Dermis microvascular lymphatic vessel endothelial cell (primary cell): ENCODE results near the gene ELFN1. TPM values are rescaled to one million over a fixed set of nuclear protein-coding genes. Genes with fewer than 3 reads are reported as not detected.

Source experiments
- DNase-seq, 2 donors: peaks; one replicate each; pipeline versions ENCODE4 v3.0.0 to v3.0.0-alpha.2; 2010; ENCODE audit warnings: low read depth in 2 of 2
- total RNA-seq: library from RNA; depleted of rRNA; stranded (reverse); fragments of >200 nt; gene quantifications from 2 replicates; pipeline ENCODE4 v1.2.1, GENCODE V29; 2014

The ELFN1 gene
- total RNA-seq, 1 donor from 2014 or later: 0.90 TPM

DNA sequence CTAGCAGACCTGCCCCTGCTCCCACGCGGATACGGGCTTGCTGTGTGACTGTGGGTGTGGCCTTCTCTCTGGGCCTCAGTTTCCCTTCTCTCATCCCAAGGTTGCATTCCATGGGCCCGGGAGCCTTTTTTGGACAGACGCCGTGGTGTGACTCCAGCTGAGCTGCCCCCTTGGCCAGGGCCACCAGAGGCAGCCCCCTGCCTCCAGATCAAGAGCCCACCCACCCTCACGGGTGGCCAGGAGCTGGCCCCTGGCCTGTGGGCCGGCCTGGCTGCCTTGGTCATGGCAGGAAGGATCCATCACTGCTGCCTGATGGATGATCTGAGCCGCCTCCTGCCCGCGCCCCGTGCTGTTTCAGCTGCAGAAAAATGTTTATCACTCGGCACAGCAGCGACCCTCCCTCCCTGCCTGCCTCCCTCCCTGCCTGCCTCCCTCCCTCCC lies 27.8 kb upstream of the ELFN1 start:
- no peak for DNase-seq

DNA sequence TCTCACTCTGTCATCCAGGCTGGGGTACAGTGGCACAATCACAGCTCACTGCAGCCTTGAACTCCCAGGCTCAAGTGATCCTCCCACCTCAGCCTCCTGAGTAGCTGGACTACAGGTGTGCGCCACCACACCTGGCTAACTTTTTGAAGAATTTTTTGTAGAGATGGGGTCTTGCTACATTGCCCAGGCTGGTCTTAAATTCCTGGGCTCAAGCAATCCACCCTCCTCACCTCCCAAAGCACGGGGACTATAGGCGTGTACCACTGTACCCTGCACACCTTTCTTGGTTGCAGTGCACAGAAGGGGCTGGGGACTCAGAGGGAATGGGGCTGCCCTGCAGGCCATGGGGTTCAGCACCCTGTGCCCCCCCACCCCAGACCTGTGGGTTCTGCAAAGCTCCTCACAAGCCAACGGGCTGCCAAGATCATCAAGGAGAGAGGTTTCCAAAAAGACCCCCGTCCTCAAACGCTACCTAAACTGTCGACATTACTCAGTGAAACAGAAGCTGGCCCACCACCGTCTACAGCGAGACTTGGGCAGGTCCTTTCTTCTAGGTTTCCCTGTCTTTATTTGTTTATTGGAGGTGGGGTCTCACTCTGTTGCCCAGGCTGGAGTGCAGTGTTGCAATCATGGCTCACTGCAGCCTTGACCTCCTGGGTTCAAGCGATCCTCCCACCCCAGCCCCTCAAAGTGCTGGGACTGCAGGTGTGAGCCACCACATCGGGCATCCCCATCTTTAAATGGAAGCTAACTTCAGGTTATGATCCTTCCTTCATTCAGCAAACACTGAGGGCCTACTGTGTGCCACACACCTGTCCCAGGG lies 26.6 kb upstream of the ELFN1 start:
- no peak for DNase-seq

DNA sequence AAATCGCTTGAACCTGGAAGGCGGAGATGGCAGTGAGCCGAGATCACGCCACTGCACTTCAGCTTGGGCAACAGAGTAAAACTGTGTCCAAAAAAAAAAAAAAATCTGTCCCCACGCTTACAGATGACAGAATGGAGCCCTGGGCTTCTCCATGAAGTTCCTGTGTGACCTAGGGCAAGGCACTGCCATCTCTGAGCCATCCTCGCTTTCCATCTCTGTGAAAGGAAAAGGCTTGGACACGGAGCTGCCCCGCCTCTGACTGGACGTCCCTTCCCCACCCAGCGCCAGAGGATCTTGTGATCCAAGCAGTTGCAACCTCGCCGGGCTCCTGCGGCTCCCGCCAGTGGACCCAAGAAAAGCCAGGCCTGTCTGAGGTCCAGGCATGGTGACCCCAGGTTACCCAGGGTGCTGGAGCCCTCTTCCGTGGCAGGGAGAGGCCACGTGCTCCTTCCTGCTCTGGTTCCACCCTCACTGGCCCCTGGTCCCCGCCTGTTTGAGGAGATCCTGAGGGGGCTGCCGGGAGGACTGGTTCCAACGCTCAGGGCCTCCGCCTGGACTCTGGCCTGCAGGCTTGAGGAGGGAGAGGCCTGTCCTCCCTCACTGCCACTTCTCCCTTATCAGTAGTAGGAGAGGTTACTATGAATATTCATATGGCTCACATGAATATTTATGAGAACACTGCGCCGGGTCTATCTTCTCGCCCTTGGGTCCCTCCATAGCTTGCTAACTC lies 25.6 kb upstream of the ELFN1 start:
- no peak for DNase-seq

- DNase-seq: no peak
These were observed 25.0 kb upstream of the ELFN1 start for GRCh38 chr7:1645071-1645409.

DNA sequence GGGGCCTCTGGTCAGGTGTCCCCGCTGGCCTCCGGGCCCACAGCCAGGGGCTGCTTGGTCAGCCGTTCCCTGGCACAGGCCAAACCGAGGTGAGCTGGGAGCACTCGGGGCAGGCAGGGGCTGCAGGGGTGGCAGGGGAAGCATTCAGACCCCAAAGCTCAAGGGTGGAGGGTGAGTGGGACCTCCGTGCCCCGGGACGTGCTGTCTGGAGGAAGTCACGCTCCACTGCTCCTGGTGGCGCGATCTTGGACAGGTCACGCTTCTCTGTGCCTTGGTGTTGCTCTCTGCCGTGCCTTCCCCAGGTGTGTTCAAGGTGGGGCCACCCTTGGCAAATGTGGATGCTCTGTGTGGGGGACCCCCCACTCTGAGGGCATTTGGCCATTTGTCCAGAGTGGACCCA lies 24.6 kb upstream of the ELFN1 start:
- no peak for DNase-seq

- no peak for DNase-seq
These were observed 23.7 kb upstream of the ELFN1 start for GRCh38 chr7:1646391-1646790.

- no peak for DNase-seq
These were observed 22.9 kb upstream of the ELFN1 start for GRCh38 chr7:1646957-1647891.

DNA sequence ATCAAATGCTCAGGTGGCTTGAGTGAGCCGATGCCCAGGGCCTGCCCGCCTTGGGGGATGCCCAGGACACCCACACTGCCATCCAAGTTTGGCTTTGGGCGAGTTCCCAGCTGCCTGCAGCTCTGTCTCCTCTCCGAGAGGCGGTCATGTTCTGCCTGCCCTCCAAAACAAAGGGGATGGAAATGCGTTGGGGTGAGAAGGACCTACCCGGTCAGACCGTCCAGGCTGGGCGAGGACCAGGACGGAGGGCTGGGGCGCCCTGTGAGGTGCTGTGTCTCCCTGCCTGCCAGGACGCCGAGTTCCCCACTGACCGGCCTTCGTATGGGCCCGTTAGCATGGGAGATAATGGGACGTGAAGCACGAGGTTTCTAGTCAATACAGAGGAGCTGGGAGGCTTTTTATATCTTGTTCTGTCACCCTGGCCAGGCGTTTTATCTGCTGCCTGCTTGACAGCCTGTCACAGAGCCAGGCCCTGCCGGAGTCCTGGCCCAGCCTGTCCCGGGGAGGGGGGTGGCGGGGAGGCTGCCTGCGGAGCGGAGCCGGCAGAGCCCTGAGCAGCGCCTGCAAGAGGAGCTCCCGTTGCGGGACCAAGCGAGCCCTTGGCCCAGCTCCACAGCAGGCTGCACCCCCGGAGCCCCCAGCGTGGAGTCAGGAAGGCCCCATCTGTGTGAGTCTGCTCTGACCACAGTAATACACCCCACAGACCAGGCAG lies 22.0 kb upstream of the ELFN1 start:
- no peak for DNase-seq

DNA sequence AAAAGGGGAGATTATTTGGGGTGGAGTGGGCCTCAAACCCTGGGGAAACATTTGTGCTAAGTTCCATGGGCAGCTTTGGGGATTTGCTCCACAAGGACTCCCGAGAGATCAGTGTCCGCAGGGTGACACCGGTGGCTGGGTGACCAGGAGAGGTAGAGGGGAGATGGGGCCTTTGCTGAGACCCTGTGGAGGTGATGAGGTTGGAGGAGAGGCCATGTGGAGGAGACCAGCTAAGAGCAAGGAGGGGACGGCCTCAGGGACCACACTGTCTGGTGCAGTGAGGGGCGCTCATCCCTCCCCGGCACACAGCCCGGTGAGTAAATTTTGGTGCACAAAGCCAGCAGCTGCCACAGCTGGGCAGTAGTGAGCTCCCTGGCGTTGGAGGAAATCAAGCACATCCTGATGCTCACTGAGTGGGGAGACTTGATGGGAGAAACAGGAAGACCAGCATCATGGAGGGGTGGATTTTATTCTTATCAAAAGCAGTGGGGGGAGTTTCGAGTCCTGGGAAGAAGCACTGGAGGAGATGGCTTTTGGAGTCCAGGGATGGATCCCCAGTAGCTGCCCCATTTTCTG lies 20.2 kb upstream of the ELFN1 start:
- DNase-seq: no peak

GRCh38 chr7:1650363-1651030 lies 19.6 kb upstream of the ELFN1 start:
- no peak for DNase-seq

GRCh38 chr7:1651031-1651446 lies 19.0 kb upstream of the ELFN1 start:
- no peak for DNase-seq

GRCh38 chr7:1651891-1652290 lies 18.2 kb upstream of the ELFN1 start:
- no peak for DNase-seq

DNA sequence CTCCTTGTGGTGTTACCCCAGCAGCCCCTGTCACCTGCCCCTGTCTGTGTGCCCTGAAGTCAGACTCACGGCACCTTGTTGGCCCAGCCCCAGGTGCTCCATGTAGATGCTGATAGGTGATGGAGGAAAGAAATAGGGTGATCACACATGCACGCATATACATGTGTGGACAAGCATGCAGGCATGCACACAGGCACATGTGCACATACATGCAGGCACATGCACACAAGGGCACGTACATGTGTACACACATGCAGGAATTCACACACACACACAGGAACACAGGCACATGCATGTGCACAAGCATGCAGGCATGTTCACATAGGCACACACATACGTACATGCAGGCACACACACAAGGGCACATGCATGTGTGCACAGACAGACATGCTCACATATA lies 16.6 kb upstream of the ELFN1 start:
- no peak for DNase-seq

DNA sequence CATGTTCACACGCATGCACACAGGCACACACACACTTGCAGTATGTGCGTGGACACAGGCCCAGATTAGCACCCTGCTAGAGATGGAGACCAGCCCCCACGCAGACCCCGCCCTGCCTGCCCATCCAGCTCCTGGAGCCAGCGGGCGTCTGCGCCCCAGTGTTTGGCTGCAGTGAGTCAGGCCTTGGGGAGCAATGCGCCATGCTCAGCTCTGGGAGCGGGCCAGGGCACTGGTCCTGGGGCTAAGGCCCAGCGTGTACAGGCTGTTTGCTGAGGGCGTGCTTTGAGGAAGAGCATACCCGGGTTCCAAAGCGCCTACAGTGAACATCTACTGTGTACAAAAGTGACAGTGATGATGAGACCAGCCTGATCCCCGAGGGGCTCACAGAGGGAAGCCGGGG lies 16.0 kb upstream of the ELFN1 start:
- no peak for DNase-seq

GRCh38 chr7:1654738-1655475 lies 15.2 kb upstream of the ELFN1 start:
- DNase-seq: no peak

DNA sequence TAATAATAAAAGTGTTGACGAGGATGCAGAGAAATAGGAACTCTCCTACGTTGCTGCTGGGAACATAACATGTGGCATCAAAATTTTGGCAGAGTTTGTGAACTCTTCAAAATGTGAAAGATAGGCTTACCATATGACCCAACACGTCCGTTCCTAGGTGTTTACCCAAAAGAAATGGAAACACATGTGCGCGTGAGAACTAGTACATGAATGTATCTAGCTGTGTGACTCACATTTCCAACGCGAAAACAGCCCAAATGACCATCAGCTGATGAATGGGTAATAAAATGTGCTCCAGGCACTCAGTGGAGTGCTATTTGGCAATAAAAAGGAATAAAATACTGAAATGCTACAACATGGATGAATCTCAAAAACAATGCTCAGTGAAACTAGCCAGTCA lies 10.4 kb upstream of the ELFN1 start:
- no peak for DNase-seq

GRCh38 chr7:1661461-1661860 lies 8.6 kb upstream of the ELFN1 start:
- no peak for DNase-seq

DNA sequence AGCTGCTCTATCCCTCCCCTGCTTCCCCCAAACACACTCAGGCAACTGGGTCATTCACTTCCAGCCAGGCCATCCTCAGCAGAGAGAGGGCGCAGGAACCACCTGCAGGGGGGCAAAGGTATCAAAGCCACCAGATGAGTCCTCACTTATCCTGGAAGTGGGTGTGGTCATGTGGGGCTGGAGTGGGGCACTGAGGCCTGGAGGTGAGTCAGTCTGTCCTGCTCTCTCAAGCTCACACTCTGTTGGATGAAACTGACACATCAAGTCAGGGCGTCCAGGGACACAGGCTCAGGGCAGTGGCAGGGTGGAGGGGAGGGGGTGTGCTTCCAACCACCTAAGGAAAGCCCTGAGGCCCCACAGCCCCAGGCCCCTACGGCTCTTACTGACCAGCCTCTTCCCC lies 8.0 kb upstream of the ELFN1 start:
- no peak for DNase-seq

DNA sequence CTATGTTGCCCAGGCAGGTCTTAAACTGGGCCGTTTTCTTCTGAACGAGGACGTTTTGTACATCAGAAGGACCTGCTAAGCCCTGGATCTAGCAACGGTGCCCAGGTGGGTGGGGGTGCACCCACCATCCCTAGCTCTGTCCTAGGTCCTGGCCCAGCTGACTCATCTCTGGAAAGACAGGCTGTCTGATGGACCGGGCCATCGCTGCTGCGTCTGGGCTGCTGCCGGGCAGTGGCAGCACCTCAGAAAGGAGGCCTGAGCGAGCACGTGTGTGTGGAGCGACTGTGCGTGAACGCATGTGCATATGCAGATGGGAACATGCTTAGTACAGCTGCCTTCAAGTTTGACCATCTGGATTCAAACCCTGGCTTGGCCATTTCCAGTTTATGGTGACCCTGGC lies 7.3 kb upstream of the ELFN1 start:
- no peak for DNase-seq

GRCh38 chr7:1663223-1663622 lies 6.9 kb upstream of the ELFN1 start:
- no peak for DNase-seq
